Stimulated activated CD8-positive, alpha-beta memory T cell treated with anti-CD3 and anti-CD28 coated beads, Interleukin-12 subunit alpha, Interleukin-12 subunit beta, amount 100 ng/mL, for 4 hours (primary cell): ENCODE measurements around the gene FRMD3.

Experiments used
- DNase-seq: peaks from one replicate; pipeline ENCODE4 v3.0.0-alpha.2; 2020; ENCODE audit warnings: low read depth

The FRMD3 gene

DNA sequence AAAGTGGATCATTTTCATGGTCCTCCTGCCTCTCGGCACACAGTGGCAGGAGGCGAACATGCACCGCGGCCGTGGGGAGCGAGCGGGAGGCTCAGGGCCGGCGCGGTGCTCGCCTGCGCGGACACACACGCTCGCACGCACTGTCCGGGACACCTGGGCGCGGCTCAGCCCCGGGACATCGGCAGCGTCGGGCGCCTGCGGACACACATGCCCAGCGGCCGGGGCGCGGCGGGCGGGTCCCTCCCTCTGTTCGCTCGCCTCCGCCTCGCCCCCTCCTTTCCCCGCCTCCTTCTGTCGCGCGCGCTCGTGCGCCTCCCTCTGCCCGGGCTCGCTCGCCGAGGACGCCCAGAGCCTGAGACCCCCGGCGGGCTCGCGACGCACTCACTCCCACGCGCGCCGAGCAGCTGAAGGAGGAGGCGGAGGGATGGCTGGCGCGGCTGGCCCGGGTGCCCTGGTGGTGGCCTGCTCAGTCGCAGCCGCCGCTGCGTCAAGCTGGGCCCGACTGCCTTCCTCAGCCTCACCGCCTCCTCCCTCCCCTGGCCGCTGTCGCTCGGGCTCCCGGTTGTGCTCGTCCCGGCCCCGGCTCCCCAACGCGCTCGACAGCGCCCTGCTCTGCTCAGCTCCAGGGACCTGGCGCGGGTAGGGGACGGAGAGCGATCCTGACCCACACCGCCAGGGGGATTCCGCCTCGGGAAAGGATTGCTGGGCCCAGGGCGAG lies at the start of gene FRMD3:
Gene FRMD3, minus strand, starts transcription at position 230 of the 718 bp plus-strand sequence. Its CDS starts 170 bp downstream, at position 60.
- DNase-seq = no peak

DNA sequence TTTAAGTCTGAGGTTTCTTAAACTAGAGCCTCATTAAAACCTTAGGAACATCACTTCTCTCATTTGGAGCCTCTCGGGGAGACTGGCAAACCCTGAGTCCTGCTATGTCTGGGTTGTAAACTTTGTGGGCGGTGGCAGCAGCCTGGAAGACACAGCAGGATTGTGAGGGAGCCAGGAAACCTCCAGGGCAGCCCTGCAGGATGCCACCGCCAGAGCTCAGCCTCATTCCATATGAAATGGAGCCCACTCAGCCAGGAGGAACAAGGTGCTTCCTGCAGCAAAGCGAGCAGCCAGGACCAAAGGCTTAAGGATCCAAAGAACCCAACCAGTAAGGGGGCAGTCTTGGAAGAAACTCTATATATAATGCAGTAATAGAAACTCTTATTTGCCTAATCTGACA lies 46.8 kb upstream of the FRMD3 start:
- DNase-seq = no peak

DNA sequence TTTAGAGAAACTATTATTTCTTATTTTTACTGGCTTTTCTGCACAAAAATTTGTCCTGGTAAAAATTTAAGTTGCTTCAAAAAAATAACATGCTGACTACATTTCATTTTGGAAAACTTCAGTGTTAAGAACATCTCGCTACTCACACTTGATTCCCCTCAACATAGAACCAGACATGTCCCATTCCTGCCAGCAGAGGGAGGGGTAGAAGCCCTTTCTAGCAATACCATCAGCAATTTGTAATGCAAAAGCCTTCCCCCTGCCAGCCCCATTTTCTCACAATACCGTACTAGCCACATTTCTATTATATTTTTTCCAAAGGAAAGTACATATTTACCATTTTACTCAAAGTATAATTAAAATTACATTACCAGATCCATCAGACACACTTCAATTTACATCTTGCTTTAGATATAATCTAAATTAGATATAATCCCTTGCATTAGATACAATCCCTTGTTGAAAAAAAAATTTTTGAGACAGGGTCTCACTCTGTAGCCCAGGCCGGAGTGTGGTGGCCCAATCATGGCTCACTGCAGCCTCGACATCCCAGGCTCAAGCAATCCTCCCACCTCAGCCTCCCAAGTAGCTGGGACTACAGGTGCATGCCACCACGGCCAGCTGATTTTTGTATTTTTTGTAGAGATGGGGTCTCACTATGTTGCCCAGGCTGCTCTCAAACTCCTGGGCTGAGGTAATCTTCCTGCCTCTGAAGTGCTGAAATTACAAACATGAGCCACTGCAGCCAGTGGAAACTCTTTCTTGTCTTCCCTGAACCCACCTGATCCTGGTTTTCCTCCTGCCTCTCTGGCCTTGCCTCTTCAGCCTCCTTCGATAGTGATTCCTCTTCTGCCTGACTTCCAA lies 45.2 kb upstream of the FRMD3 start:
- DNase-seq = no peak

DNA sequence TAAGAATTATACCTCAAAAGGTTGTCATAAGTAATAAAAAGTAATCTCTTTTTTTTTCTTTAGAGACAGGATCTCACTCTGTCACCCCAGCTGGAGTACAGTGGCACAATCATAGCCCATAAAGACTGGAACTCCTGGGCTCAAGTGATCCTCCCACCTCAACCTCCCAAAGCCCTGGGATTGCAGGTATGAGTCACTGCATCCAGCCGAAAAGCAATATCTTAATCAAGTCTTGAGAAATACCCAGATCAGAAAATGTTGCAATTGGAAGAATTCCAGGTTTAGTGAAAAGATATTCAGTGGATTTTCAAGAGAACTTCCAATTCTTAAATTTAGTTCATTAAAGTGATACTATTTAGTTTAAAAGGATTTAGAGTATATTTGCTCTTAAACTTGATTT lies 43.8 kb upstream of the FRMD3 start:
- DNase-seq = no peak

DNA sequence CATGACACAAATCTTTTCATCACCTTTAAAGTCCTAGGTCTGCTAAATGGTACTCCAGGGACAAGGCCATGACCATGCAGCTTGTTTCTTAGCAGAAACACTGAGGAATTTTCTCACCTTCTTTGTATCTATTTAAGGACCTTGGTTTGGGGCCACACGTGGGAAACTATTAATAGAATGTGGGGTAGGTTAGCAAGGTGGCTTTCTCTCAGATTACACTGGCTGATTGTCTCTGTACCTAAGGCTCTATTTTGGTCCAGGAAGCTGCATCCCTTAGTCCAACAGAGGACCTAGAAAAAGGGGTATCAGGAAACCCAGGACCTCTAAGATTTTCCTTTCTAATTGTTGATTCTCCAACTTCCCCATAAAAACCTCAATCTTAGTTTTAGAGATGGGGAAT lies 36.3 kb upstream of the FRMD3 start:
- no peak for DNase-seq

DNA sequence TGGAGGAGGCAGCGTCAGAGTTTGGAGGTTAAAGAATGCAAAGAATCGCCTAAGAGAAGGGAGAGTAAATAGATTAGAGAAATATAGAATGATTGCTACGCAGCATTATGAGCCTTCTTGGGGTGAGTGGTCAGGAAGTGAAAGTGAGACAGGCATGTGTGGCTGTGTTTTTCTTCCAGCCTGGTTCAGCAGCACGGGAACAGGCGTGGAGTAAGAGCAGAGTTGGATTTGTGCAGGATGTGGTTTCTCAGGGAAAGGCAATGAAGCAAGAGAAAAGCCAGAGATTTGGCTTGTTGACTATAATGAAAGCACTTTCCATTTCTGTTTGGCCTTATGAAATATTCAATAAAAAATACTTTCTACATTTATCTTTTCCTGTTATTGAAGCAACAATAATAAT lies 34.3 kb upstream of the FRMD3 start:
- no peak for DNase-seq

DNA sequence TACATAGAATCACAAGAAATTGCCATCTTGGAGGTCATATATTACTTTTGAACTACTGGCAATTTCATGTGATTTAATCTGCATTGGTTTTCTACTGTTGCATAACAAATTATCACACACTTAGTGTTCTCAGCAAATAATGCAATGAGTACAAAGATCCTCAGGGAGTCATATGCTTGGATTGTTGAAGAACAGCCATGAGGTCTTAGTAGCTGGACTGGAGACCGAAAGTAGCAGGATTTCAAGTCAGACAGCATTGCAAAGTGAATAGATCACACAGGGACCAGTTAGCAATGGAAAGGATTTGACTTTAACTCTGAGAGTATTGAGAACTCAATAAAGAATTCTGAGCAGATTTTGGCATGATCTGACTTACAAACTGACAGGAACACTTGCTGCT lies 32.2 kb upstream of the FRMD3 start:
- no peak for DNase-seq

DNA sequence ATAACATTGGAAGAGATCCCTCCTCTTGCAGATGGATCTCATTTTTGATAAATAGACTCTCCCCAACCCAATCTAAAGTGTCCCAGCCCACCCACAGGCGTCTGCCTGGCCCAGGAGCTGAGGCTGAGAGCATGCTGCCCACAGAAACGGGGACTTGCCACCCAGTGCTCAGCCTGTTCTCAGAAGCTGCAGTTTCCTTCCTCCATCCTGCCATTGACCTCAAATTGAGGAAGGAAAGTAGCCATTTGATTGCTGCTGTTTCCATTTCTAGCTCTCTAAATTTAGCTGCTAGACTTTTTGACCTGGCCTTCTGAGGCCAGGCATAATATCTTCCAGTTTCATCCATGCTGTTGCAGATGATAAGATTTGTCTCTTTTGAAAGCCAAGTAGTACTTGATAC lies 31.1 kb upstream of the FRMD3 start:
- no peak for DNase-seq

DNA sequence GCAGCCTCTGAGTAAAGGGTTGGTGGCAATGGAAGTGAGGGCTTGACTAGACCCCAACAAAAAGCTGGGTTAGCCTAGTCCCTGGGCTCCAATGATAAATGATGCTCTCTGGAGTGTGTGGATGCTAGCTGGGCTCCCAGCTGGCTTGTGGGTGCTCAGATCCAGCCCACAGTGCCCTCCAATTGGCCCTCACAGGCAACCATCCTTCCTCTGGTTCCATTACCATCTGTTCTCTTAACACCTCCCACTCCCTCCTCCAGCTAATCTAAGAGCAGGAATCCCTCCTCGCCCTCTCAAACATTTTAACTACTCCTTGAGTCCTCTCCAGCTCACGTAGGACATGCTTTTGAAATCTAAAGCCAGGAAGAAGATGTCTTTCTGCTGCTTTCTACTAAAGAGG lies 25.2 kb upstream of the FRMD3 start:
- DNase-seq = no peak

DNA sequence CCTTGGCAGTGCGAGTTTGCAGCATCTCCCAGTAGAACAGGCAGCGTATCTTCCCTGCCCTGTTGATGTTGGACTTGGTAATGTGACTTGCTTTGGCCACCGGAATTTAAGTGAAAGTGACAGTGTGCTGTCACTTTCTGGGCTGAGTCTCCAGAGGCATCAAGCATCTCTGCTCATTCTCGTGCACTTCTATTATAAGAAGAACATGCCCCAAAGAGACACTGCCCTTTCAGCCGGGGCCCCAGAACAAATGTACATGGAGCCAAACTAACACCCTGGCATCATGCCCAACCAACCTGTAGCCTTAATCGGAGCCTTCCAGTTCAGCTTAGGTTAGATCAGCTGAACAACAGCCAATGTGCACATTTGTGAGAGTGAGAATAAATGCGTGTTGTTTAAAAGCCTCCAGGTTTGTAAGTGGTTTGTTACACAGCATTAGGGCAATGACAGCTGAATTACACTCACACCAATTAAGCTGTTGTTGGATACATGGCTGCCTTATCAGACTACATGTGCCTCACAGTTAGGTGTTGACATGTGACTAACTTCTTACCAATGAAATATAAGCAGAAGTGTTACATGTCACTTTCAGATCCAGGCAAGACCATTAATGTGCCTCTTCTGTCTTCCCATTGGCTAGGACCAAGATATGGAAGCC lies 22.1 kb upstream of the FRMD3 start:
- no peak for DNase-seq

DNA sequence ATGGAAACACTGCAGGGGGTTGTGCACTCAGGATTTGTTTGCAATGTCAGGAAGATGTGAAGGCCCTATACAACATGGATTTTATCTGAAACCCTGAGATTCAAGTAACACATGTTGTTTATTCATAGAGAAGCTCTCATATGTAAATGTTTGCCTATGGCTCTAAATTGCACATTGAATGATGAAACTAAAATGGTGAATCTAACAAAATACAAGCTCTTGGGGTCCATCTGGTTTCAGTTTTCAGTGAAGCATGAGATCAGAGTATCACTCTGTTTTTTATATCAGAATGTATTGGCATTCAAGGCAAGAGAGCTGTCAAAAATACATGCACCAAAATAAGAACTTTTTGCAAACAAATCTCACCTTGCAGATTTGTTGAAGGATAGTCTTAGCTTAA lies 19.6 kb upstream of the FRMD3 start:
- no peak for DNase-seq

DNA sequence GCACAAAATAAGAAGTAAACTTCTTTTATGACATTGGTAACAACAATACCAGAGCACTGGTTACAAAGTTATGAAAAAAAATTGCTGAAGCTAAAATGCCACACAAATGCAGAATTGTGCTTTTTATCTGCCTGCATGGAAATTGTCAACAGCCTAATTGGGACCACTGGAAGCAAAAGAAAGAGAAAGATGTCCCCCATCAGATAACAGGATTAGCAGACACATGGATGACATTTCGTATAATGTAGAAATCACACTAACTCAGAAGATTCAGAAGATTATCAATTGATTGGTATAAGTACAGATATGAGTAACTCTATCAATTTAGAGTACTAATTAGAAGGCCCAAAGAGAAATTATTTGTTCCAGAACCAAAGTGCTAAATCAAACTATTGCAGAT lies 19.1 kb upstream of the FRMD3 start:
- DNase-seq = no peak

DNA sequence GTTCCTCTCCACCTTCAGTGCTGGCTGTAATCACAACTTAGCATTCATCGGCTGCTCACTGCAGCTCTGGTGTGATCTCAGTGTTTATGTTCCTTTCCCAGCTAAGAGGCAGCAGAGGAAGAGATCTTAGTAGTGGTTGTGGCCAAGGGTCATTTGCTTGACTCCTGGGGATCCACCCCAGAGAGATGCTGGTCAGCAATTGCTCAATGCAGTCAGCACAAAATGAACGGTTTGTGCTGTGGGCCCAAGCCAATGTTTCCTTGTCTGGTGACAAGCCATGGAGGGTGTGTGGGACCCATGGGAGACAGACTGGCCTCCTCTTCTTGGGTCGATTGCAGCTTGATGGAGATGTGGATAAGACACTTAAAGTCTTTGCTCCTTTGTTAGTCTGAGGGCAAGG lies 16.1 kb upstream of the FRMD3 start:
- DNase-seq = no peak

DNA sequence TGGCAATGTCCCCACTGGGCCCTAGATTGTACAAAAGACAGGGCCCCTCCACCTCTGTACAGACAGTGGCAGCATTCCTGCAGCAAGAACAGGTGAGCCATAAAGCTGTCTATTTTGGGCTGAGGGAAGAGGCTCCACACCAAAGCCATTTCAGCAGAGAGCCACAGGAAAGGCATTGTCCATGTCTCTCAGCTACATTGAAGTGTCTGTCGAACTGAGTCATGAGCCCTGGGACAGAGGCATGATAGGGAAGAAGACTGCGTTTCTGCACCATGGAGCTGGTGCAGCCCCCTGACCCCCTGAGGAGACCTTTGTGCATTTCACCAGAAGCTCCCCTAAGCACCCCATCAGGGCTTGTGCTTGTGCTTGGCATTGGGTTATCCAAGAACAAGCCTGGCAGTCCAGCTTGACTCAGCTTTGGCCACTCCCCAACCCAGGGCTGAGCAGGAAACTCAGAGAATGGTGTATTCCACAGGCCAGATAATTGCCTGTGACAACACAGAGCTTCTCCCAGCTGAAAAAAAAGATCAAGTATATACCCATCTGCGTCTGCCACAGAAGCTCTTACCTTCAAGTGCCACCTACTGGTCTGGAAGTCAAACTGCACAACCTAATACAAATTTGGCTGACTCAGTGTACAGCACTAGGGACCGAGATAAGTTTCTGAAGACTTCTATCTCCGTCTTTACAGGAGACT lies 5.9 kb upstream of the FRMD3 start:
- DNase-seq = no peak

DNA sequence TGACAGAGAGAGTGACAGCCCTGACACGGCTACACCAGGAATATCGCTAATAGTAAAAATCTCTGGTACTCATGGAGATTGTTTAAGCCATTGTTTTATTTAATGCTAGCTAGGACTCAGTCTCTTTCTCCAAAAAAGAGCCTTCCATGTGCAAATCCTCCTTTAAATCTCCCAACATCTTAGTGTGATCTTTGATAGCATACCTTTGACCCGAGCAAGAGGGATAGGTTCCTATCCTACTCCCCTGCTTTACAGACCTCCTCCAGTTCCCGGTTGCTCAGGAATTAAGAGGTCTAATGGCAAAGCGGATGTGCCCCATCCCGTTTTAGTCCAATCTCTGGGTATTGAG lies 663 bp upstream of the FRMD3 start:
- no peak for DNase-seq

DNA sequence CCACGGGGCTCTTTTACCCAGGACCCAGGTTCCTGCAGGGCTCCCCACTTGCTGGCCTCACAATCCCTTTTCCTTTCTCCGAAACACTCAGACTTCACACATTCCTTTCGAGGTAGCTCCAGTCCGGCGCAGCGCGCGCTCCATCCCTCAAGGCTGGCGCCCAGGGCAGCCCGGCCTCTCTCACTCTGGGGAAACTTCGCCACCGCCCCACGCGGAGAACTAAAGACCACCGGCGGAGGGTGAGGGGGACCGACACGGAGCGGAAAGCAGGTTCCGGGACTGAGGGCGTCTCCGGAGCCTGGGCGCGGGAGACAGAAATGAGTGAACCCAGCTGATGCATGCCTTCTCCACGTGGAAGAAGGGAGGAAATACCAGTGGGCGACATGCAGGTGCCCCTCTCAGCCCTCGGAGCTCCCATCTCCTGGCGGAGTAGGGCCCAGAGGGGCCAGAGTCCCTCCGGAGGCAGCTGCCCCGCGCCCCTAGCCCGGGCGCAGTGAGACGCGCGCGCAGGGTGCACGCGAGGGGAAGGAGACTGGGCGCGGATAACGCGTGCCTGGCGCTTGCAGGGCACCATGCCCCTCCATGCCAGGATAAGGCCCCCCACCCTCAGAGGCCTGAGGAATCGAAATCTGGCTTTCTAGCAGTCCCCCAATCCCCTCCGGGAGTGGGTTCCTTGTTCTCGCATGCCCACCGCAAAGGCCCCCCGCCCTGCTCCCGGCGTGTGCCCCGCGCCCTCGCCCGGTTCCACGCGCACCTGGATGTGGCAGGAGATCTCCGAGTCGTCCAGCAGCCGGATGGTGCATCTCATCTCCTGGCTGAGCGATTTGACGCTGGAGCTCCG lies 650 bp downstream of the FRMD3 start:
- DNase-seq = no peak

DNA sequence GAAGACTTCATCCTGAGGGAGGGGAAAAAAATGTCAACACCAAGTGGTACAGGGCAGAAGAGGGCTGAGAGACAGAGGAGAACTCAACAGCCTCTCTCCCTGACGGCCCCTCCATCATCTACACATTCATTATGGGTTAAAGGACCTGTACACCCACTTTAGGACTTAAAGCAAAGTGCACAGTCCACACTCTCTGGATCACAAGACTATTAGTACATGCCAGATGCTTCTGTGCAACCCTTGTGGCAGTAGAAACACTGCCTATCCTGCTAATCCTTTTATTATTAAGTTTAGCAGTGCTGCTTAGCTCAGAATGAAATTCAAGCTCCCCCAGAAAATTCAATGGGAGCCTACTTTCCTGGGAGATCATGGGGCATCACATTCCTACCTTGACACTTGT lies 1.9 kb downstream of the FRMD3 start:
- no peak for DNase-seq

DNA sequence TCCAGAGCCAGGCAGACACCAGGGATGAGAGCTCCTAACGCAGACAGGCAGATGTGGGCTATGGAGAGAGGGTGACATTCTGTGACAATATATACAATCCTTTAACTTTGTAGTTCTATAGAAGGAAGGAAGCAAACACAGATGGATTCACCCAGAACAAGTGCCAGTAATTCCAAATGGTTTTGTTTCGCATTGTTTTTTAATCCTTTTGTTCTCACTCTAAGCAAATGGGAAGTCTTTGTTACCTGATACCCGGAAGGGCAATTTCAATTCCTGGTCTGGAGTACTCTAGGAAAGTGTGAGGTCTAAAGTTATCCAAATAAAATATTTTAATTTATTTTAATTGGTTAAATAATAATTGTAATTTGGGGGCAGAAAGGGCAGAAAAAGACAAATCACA lies 2.5 kb downstream of the FRMD3 start:
- DNase-seq = no peak

DNA sequence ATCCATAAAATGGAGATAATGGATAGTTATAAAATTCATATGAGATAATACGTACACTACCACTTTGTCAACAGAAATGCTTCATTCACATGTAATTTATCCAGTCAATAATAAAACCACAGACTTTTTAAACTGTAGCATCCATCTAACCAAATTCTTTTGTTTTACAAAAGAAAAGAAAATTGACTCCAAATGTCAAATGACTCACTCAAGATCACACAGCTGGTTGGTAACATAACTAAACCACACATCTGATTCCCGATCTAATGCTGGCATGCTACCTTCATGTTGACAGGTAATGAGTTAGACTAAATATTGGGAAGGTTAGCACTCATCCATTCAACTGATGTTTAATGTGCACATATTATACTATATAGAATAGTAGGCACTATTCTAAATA lies 4.9 kb downstream of the FRMD3 start:
- no peak for DNase-seq

DNA sequence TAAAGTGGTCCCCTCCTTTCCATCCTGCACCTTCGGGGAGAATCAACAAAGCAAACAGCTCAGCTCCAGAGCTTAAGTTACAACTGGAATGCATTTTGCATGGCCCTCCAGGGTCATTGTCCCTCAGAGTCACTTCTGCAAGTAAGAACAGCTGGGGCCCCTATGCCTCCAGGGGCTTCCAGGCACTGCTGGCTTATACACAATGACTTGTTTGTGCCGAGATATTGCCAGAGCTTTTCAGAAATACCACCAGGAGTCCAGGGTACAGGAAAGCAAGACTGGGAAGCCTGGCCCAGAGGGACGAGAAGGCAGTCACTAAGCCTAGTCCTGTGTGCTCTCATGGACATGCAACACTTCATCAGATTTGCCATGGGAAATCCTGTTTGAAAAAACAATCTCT lies 11.3 kb downstream of the FRMD3 start:
- no peak for DNase-seq

DNA sequence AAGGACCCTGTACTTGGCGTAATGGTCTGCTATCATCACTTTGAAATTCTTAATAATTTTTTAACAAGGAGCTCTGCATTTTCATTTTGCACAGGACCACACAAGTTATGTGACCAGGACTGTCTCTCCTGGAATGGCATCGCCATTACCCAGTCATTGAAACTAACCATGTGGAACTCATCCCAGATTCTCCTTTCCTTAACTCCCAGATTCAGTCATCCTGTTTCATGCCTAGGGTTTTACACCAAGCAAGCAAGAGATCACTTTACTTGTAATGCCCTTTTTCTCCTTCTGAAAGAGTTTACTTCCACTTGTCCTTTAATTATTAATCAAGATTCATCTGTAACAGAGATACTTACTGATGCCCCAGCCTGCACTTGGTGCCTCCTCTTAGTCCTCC lies 12.0 kb downstream of the FRMD3 start:
- DNase-seq = no peak

DNA sequence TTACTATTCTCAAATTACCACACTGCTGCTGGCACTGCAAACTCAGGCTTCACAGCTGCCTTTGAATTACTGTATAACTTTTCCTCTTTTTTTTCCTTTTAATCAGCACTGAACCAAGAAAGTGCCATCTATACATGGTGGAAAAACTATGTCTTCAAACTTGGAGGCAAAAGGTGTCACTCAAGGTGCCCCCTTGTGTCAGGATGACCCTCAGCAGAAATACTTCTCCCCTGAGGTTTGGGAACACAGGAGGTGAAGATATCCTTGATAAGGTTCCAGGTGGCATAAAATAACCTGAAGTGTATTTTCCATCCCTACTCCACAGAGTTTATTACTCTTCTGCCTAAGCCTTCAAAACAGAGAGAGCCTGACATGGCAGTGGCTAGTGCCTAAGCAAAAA lies 14.5 kb downstream of the FRMD3 start:
- DNase-seq = no peak
